NCI-H2081 (cell line): Measurements from ENCODE around the gene ACBD4.
A peak's percentile ranks its signal among the peaks of the same experiment; 100 is the strongest.

Experiments used
- DNase-seq, 2 experiments: peaks; one replicate each; lab custom pipeline; 2025; lab: John Stamatoyannopoulos, UW

ACBD4 gene

DNA sequence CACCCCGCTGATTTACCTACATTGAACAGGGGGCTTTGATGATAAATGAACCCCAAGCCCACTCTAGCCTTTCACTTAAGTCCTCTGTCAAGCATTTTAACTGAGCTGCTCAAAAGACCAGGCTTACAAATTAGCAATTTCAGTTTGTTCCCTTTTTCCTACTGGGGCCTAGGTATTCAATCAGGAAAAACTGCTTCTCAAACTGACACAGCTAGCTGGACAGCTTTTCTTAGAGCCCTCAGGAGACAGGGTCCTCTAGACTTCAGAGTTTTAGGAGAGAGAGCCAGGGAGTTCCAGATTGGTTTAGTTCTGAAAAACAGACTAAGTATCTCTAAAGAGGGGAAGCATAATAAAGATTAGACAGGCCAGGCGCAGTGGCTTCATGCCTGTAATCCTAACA, 20.0 kb downstream of the ACBD4 start:
- DNase-seq = no peak

DNA sequence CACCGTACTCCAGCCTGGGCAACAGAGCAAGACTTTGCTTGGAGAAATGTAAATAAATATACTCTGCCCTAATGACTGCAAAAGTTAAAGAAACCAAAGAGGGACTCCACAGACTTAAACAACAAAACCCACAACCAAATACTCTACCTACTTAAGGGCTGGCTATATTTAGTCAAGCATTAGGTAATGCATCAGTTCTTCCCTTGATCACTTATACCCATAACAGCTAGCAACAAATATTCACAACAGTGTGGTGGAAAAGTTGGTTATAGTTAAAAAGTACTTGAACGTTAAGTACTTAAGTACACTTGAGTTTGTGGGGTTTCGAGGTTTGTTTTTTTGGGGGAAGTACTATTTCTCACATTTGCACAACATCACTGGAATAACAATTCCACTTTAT, 20.8 kb downstream of the ACBD4 start:
- DNase-seq = no peak

DNA sequence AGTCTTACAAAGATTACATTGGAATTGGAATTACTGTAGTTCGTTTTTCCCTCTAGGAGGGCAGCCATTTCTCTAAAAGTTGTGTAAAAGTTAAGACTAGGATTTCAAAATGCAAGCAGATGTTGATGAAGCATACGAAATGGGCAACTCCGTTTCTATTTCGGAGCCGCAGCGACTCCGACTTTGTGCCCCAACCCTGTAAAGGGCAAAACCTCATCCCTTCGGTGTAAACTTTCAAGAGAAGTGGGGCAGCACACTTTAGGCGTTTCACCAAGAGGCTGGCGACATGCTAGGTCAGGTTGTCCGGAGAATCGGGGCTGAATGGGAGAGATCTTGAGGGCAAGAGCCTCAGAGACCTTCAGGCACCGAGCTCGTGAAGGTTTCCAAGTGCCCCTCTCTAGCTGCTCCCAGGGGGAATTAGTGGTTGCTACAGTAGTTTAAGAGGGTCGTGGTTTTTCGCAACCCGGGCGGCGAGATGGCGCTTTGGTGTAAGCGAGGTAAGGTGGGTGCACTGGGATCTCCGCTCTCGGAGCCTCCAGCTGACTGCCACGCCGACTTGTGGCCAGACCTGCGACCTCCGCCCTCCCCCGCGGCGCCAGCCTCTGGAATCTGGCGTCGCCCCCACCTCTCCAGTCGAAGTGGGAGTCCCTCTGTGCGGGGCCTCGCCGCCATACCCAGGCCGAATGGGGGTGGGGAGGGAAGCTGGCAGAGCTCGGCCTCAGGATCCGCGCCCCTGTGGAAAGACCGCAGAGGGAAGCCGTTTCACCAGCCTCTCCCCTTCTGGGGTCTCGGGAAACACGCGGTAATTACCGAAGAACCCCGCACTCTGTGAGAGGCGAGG, 25.2 kb downstream of the ACBD4 start:
- DNase-seq = peak; percentile 30 to 66

DNA sequence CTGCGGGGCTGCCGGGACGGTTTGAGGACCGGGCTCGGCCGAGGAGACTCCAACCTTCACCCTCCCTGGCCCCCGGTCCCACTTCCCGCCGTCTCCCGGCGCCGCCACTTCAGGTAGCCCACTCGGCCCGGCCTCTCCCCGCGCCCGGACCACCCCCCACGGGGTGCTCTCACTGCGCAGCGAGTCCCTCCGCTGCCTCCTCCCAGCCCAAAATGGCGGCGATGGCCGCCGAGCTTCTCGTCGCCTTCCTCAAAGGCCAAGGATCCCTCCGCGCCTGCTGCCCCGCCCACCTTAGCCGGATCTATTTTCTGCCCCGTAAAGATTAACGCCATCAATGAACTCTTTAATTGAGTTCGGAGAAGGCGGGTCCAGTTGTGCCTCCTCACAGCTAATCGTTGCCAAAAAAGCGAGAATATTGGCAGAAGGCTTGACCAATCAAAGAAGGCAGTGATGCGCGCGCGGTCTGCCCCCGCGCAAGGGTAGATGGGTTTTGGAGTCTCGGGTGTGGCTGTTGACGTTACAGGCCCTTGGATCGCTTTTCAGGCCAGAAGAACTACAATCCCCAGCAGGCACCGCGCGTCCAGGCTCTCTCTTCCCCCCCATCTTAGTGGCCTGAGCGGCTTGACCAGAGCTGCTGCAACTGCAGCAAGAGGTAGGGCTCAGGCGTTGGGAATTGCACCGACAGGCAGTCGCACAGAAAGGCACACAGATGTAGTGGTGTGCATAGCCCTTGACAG, 26.0 kb downstream of the ACBD4 start, which contains the start of gene HEXIM2:
HEXIM2 (plus strand) TSS at position 588 of the 737 bp plus-strand sequence. CDS start 919 bp downstream, outside the sequence.
- DNase-seq = peak; percentile 99 to 100

DNA sequence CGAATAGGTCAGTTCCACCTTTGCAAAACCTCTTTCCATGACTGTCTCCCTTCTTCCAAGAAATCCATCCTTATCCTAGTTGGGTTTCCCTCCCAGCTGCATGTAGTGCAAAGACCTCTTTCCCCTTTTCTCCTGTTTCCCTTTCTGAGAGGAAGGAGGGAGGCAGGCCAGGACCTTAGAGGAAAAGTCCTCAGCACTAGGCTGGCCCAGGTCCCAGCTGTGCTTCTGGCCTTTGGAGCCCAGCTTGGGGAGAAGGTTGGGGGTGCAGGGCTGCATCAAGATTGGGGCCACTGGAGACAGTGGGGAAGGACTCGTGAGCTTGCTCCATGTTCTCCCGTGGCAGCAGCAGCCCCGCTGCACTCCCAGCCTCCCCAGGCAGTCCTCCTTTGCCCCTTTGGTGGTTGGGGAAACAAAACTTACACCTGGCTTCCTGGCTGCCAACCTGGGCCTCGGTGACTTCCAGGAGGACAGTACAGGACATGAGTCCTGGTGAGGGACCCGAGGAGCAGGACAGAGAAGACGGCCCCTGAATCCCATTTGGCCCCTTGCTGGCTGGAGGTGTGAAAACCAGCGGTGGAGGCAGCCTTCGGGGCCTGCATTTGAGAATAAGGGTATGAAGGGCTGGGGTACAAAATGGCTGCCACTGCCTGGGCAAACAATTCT, 26.7 kb downstream of the ACBD4 start:
- DNase-seq = no peak

DNA sequence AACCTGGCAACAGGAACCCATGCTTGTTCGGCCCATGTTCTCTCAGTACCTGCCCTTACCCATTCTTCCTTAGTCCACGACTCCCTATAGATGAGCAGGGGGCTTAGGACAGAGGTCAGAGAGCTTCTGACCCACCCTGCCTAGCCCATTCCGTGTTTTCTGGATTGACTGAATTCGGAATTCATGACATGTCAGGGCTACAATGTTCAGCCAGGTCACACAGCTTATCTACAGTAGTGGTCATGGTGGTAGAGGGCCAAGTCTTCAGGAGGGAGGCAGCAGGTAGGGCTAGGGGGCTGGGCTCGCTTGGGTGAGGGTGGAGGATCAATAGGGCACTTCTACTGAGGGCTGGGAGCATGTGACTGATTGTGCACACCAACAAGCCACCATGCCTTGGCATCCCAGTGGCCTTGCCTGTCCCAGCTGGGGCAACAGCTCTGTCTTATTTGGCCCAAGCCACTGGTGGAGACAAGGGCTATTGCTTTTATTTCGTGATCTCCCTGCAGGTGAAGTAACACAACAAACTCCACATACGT, 29.3 kb downstream of the ACBD4 start:
- no peak for DNase-seq

DNA sequence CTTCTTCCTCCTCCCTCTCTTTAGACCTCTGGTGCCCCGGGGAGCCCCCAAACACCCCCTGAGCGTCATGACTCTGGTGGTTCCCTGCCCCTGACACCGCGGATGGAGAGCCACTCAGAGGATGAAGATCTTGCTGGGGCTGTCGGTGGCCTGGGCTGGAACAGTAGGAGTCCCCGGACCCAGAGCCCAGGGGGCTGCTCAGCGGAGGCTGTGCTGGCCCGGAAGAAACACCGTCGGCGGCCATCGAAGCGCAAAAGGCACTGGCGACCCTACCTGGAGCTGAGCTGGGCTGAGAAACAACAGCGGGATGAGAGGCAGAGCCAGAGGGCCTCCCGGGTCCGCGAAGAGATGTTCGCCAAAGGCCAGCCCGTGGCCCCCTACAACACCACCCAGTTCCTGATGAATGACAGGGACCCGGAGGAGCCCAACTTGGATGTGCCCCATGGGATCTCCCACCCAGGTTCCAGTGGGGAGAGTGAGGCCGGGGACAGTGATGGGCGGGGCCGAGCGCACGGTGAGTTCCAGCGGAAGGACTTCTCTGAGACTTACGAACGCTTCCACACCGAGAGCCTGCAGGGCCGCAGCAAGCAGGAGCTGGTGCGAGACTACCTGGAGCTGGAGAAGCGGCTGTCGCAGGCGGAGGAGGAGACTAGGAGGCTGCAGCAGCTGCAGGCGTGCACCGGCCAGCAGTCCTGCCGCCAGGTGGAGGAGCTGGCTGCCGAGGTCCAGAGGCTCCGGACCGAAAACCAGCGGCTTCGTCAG, 33.7 kb downstream of the ACBD4 start:
- no peak for DNase-seq

DNA sequence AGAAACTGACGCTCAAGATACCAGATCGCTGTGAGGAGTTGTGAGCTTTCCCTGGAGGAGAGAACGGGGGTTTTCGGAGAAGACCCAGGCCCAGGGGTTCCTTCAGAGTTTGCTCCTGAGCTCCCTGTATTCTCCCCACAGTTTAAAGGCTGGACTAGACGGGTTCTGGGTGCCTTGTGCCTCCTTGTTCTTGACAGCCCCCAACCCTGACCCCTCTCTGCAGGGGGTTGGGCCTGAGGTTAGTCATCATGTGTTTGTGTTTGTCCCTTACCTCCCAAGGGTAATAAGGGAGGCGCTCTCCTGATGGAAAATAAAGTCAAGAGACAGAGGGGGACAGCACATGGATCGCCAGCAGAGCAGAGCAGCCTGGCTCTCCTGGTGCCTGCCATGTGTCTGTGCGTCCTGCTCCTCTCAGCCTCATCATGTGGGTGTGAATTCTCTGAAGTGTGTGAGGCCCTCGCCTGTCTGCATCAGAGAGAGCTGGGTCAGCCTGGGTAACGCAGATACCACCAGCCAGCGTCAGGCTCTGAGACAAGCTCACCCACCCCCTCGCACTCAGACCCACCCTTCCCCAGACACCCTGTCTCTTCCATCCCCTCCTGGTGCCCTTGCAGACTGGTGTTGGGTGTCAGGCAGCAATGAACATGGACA, 34.9 kb downstream of the ACBD4 start:
- DNase-seq = no peak

DNA sequence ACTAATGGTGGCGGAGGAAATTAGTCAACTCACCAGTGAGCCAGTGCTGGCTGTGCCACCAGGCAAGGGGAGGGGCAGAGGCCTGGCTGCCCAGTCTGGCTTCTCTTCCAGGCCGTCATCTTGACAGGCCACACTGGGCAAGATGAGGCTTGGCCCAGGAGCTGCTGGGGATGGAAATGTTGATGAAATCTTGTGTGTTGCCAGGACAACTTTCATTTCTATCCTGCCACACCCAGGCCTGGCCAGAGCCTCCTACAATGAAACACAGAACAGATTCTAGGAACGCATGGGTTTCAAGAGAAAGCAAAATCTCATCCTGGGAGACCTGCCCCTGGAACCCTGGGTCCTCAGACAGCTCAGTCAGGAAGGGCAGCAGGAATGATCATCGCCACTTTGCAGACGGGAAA, 35.4 kb downstream of the ACBD4 start:
- no peak for DNase-seq

DNA sequence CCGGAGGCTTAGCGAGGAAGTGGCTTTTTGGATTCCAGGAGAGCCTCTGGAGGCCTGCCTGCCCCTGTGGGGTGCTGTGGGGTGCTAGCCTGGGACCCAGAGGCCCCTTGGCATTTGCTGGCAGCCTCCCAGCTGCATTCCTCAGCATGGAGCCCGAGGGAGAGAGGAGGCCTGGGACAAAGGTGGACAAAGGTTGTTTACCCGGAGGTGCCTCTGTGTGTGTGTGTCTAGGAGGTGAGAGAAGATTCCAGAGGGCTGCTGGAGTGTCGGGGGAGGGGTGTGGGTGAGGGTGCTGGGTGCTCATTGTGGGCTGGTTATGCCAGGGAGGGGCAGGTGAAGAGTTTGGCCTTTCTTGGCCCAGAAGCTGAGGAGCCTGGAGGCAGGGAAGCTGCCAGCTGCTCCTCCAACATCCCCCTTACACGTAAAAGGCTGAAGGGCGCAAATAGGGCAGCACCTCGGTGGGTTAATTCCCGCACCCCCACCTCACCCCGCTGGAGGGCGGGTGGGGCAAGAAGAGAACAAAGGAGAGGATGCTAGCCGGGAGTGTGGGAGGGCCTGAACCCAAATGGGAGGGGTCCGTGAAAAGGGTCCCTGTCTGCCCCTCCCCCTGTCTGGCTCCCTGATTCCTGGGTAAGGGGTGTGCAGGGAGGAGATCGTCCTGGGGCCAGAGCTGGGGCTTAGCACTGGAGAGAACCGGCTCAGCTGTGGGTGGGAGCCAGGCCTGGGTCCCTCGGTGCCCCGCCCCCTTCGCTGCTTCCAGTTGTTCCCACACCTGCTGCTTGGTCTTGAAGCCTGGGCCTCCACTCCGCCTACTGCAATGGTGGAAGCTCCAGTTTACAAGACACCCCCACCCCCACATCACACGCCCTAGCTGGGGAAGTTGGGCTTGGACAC, 36.1 kb downstream of the ACBD4 start:
- no peak for DNase-seq

DNA sequence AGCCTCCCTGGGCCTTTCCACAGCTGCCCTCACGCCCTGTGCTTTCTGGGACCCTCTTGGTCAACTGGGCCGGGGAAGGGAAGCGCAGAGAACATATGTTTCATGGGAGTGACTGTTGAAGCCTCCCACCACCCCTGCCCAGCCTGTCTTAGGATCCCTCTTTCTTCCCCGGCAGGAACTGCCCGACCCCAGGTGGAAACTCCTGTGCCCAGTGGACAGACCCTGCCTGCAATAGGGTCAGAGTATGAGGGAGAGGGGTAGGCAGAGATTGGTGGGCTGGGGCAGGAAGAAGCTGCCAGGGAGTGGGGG, 36.7 kb downstream of the ACBD4 start:
- DNase-seq = no peak

DNA sequence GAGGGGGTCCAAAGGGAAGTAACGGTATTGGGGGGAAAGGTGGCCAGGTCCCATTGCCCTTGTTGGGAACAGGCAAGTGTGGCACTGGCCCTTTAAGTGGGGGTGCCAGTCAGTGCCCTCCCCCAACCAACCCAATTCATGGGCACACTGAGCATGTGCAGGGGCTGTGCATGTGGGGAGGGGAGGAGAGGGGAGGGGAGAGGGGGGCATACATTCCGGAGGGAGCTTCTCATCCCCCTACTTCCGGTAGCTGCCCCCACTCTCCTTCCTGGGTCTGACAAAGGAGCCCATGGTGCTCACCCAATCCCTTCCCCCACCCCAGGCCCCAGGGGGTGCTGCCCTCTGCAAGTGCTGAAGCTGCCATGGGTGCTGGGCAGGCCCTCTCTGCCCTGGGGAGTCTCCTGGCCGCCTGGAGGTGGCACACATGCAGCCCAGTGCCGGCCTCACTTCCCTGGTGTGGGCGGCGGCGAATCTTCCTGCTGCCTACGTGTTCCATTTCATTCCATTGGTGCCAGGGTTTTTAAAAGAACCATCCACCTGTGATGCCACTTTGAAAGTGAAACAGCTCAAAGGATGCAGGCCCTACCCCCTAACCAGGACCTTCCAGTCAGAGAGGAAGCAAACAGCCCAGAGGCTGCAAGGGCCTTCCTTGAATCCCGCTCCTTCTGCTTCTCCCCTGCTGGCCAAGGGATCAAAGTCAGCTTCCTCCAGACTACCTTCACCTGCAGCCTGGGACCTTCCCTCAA, 37.2 kb downstream of the ACBD4 start:
- DNase-seq = no peak

DNA sequence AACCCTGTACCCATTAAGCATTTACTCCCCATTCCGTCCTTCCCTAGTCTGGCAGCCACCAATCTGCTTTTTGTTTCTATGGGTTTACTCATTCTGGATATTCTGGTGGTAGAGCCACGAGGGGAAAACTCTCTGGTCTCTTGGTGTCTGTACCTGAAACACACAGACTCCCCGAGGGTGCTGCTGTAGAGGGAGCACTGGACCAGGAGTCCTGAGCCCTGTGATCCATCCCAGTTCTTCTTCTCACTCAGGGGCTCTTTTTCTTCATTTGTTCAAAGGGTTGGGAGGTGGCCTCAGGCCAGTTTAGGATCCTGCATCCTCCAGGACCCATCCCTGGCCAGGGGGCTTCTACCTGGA, 40.2 kb downstream of the ACBD4 start:
- no peak for DNase-seq

DNA sequence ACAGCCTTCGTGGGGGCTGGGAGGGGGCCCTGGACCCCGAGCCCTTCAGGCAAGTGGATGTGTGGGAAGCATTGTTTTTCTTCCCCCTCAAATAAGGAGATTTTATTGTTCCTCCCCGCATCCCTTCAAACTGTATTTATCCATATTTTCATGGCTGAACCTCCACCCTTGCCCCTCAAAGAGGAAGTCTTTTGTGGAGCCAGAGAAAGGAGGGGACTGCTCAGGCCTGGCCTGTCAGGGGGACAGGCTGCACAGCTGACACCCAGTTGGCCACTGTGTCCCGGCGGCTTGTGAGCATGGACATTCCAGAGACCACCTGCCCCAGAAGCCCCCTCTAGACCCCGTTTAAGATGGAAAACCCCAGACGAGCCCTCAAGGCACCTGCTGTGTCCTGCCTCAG, 42.1 kb downstream of the ACBD4 start:
- DNase-seq = no peak

DNA sequence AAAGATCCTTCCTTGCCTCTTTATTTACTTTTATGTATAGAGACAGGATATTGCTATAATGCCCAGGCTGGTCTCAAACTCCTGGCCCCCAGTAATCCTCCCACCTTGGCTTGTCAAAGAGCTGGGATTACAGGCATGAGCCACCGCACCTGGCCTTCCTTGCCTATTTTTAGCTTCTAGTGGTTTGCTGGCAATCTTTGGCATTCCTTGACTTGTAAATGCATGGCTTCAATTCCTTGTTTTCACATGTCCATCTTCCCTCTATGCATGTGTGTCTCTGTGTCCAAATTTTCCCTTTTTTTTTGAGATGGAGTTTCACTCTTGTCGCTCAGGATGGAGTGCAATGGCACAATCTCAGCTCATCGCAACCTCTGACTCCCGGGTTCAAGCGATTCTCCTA, 48.7 kb downstream of the ACBD4 start:
- no peak for DNase-seq

DNA sequence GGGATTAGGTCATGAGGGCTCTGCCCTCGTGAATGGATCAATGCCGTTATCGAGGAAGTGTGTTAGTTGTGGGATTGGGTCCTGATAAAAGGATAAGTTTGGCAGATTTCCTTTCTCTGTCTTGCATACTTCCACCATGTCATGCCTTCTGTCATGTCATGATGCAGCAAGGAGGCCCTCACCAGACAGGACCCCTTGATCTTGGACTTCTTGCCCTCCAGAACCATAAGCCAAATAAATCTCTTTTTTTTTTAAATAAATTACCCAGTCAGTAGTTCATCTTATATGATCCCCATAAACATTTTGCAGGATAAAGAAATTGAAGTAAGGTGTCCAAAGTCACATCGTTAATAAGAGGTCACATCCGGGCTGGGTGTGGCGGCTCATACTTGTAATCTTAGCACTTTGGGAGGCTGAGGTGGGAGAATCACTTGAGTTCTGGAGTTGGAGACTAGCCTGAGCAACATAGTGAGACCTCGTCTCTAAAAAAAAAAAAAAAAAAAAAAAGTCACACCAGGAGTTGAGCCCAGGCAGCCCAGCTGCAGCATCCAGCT, 51.4 kb downstream of the ACBD4 start:
- DNase-seq = no peak

DNA sequence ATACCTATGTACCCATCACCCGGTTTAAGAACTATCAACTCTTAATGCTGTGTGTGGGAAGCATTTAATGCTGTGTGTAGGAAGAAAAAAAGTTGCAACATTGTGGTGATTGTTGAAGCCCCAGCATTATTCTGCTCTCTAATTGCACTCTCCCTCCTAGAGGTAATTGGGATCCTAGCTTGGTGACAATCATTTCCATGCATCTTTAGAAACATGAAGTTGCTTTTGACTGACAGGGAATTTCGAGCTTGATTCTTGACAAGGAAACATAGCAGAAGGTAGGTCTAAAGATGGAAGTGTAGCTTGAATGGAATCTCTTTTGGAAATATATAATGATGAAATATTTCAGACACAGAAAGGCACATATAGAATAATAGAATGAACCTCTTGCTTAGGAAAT, 53.5 kb downstream of the ACBD4 start:
- no peak for DNase-seq

DNA sequence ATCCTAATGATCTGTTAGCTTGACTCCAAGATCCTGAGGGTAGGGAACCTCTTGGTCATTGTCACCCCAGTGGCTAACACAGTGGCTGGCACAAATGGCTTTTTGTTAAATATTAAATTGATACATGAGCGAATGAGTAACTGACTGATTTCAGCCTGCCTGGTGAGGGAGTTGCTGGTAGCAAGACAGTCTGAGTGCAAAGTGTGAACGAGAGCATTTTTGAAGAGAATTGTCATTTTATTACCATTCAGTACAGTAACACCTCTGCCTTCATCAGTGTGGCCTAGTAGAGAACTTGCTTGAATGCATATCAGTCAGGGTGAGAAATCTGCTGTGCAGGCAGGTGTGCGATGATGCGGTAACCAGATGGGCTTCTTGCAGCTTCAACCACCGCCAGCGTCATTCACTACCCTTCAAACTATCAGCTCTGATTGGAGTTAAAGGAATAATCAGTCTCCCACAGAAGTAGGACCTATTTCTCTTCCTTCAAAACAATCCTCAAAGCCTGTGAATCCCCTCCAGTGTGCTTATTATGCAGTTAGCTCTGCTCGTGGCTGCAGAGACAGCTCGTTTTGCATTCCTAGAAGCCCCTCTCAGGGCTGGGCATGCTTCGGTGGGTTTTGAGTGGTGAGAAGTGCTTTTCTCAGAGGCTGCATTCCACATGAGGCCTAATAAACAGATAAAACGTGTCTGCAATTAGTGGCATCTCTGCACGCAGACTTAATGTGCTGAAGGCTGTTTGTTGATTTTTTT, 55.2 kb downstream of the ACBD4 start:
- no peak for DNase-seq
